ENCODE results near the gene SNTG2. TPM values are rescaled to one million over a fixed set of nuclear protein-coding genes. Genes with fewer than 3 reads are reported as not detected.
A peak's percentile ranks its signal among the peaks of the same experiment; 100 is the strongest.

Gene SNTG2
- total RNA-seq, 1 experiment from 2014 or later: not detected

DNA sequence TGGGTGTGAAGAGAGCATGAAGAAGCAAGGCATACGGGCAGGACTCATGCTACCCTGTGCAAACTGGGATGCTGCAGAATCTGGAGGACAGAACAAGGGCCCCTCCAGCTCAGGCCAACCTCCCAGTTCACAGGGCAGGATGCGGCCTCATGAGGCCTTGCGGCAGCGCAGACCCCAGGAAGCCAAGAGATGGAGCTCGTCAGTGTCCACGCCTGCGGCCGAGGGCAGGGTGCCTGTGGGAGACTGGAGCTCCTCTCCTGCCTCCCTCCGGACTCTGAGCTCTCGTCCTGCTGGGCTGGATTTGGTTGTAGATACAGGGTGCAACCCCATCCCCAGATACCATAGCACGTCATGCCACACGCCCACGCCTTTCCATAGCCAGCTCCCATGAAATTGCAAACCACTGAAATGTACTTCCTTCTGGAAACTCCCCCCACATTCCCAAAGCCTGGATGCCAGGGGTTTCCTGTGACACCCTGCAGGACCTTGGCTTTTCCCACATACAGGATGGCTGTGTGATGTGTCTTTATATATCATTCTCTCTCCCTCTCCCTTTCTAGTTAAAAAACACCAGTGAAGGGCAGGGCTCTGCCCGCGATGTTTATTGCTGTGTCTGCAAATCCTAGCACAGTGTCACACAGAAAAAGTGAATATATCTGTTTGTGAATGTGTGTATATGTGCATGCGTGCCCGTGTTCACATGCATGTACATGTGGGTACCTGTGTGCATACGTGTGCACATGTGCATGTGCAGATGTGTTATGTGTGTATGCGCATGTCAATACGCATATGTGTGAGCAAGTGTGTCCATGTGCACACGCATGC lies 12.3 kb upstream of the SNTG2 start:
- Histone ChIP-seq H3K27ac (no peak overlapping the region), H3K4me1 (no peaks in the 10 kb centered on the region), H3K27me3 (0 out of 2 replicates have a peak, but pooled peaks cover 6% of the 10 kb centered on the region), H3K4me3 (no peak overlapping the region), H3K36me3 (no peaks in the 10 kb centered on the region), H3K9me3 (replicated peaks) (no peaks in the 10 kb centered on the region)
- no peak for DNase-seq

DNA sequence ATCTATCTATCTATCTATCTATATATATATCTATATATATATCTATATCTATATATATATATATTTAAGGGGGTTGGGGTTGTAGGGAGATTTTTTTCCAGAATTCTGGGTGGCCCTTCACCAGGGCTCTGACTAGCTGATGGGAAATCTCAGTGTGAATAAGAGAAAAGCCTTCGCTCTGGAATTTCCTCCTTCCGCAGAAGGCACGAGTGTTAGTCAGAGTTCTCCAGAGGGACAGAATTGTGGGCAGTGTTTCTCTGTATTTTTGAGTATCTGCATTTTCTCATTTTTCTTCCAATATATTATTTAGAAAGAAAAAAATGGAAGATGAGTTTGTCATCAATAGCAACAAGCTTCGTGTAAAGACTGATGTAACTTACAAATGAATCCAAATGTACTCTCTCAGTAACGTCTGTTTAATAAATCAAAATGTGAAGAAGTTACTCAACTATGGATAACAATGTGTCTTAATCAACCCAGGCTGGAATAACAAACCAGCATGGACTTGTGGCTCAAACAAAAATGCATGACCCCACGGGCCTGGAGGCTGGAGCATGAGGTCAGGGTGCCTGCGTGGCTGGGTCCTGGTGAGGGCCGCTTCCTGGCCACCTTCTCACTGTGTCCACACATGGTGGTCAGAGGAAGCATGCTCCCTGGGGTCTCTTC lies 10.6 kb upstream of the SNTG2 start:
- H3K9me3 ChIP-seq (replicated peaks): 0 out of 2 replicates have a peak, but pooled peaks cover 5% of the 10 kb centered on the region
- 0 out of 2 replicates have a peak, but pooled peaks cover 6% of the 10 kb centered on the region for H3K27me3 ChIP-seq
- no peaks in the 10 kb centered on the region for H3K4me1 ChIP-seq
- H3K36me3 ChIP-seq: no peaks in the 10 kb centered on the region
- DNase-seq: no peak
- no peak overlapping the region for H3K4me3 ChIP-seq
- no peak overlapping the region for H3K27ac ChIP-seq

DNA sequence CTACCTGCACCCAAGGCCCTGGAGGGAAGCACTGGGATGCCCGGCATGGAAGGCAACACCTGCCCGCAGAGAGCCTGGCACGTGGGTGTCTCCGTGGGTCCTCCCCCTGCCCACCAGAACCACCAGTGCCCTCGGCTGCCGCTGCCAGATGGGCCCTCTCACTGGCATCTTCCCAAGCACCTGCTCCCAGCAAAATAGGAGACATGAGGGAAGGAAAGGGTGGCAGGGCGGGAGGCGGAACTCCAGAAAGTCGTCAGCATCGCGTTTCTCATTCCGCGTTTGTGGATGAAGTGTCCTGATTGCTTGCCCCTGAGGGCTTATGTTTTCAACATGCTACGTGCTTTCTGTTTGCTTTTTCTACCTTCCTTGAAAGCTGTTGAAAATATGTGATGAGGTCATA lies 8.8 kb upstream of the SNTG2 start:
- no peak for DNase-seq
- 0 out of 2 replicates have a peak, but pooled peaks cover 5% of the 10 kb centered on the region for H3K9me3 ChIP-seq (replicated peaks)
- no peaks in the 10 kb centered on the region for H3K36me3 ChIP-seq
- H3K4me1 ChIP-seq: no peaks in the 10 kb centered on the region
- 0 out of 2 replicates have a peak, but pooled peaks cover 6% of the 10 kb centered on the region for H3K27me3 ChIP-seq
- no peak overlapping the region for H3K4me3 ChIP-seq
- no peak overlapping the region for H3K27ac ChIP-seq

DNA sequence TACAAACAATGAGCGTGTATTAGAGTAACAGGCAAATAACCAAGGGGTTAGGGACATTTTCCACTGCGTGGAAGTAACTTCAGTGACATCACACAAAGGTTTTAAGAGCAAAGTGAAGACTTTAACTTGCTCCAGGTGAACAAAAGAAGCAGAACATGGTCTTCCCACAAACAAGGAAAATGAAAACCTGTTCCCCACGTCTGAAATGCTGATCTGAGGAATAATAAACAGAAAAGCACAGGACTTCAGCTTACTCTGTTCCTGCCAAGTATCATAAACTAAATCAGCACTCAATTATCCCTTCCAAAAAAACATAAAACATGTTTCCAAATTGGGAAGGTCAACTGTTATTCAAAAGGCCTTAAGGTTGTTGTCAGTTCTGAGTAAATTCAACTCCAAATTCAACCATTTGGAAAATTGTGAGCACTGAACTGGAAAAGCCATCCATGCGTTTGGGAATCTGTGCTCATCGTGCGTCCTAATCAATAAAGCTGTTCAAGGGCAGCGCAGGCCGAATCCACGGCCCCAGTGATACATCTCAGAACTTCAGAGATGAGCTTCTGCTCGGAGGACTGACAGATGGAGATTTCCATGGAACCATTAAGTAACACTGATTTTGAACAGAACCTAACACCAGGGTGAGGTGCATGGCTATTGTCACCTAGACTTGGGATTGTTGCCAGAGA lies 7.7 kb upstream of the SNTG2 start:
- Histone ChIP-seq H3K4me3 (no peak overlapping the region), H3K27me3 (0 out of 2 replicates have a peak, but pooled peaks cover 6% of the 10 kb centered on the region), H3K9me3 (replicated peaks) (0 out of 2 replicates have a peak, but pooled peaks cover 5% of the 10 kb centered on the region), H3K36me3 (no peaks in the 10 kb centered on the region), H3K4me1 (no peaks in the 10 kb centered on the region), H3K27ac (no peak overlapping the region)
- no peak for DNase-seq

- Histone ChIP-seq H3K27ac (no peak overlapping the region), H3K4me3 (no peak overlapping the region), H3K4me1 (no peaks in the 10 kb centered on the region), H3K9me3 (replicated peaks) (0 out of 2 replicates have a peak, but pooled peaks cover 5% of the 10 kb centered on the region), H3K36me3 (no peaks in the 10 kb centered on the region), H3K27me3 (0 out of 2 replicates have a peak, but pooled peaks cover 6% of the 10 kb centered on the region)
- no peak for DNase-seq
These were observed 7.2 kb upstream of the SNTG2 start for GRCh38 chr2:943461-943797.

GRCh38 chr2:943821-944220 lies 6.8 kb upstream of the SNTG2 start:
- Histone ChIP-seq H3K27ac (no peak overlapping the region), H3K9me3 (replicated peaks) (0 out of 2 replicates have a peak, but pooled peaks cover 5% of the 10 kb centered on the region), H3K36me3 (no peaks in the 10 kb centered on the region), H3K4me3 (no peak overlapping the region), H3K4me1 (no peaks in the 10 kb centered on the region), H3K27me3 (0 out of 2 replicates have a peak, but pooled peaks cover 6% of the 10 kb centered on the region)
- peak; percentile 54 to 66 for DNase-seq

GRCh38 chr2:944693-945092 lies 6.0 kb upstream of the SNTG2 start:
- H3K4me3 ChIP-seq: no peak overlapping the region

DNA sequence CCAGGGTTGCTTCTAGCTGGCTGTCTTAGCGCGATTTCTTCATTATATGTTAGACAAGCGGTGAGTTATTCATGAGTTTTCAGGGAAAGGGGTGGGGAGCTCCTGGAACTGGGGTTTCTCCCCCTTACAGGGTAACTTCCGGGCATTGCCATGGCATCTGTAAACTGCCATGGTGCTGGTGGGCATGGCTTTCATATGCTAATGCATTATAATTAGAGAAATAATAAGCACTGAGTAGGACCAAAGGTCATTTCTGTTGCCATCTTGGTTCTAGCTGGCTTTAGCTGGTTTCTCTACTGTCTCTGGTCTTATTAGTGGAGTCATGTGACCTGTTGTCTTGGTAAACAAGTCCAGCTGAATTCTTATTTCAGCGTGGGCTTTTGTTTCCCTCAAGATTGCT lies 5.5 kb upstream of the SNTG2 start:
- no peak overlapping the region for H3K27ac ChIP-seq
- H3K36me3 ChIP-seq: no peaks in the 10 kb centered on the region
- no peak for DNase-seq
- H3K9me3 ChIP-seq (replicated peaks): 0 out of 2 replicates have a peak, but pooled peaks cover 8% of the 10 kb centered on the region
- H3K4me1 ChIP-seq: no peaks in the 10 kb centered on the region
- 0 out of 2 replicates have a peak, but pooled peaks cover 6% of the 10 kb centered on the region for H3K27me3 ChIP-seq
- H3K4me3 ChIP-seq: no peak overlapping the region

More at GRCh38 chr2:944693-945092, 6.0 kb upstream of the SNTG2 start:
- Histone ChIP-seq H3K9me3 (replicated peaks) (0 out of 2 replicates have a peak, but pooled peaks cover 8% of the 10 kb centered on the region), H3K36me3 (no peaks in the 10 kb centered on the region), H3K27ac (no peak overlapping the region), H3K27me3 (0 out of 2 replicates have a peak, but pooled peaks cover 6% of the 10 kb centered on the region), H3K4me1 (no peaks in the 10 kb centered on the region)
- no peak for DNase-seq

DNA sequence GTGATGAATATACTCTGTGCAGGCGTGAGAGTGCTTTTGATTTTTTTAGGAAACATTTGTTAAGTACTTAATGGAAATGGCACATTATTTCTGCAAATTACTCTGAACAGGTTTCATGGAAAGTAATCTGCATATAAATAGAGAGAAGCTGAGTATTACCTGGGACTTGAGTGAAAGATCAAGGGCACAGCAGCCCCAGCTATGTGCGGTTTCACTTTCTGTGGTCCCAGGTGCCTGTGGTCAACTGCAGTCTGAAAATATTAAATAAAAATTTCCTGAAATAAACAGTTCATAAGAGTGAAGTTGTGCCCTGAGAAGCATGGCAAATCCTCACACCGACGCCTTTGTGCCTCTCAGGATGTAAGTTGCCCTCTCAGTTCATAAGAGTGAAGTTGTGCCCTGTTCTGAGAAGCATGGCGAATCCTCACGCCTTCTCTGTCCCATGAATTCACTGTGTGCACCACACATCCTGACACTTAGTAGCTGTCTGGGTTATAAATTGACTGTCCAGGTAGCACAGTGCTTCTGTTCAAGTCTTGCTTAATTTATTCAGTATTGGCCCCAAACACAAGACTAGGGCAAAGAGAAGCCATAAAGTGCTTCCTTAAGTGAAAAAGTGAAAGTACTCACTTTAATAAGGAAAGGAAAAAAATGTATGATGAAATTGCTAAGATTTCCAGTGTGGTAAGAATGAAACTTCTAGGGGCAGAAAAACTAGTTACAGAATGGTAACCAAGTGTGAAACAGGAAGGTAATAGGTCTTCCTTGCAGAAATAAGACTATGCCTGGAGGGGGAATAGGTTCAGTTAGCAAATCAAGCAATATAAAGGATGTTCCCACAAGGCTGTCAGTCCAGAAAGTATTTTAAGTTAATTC lies 4.3 kb upstream of the SNTG2 start:
- Histone ChIP-seq H3K4me3 (no peak overlapping the region), H3K27ac (no peak overlapping the region), H3K36me3 (no peaks in the 10 kb centered on the region), H3K27me3 (0 out of 2 replicates have a peak, but pooled peaks cover 6% of the 10 kb centered on the region), H3K9me3 (replicated peaks) (0 out of 2 replicates have a peak, but pooled peaks cover 8% of the 10 kb centered on the region), H3K4me1 (no peaks in the 10 kb centered on the region)
- no peak for DNase-seq

DNA sequence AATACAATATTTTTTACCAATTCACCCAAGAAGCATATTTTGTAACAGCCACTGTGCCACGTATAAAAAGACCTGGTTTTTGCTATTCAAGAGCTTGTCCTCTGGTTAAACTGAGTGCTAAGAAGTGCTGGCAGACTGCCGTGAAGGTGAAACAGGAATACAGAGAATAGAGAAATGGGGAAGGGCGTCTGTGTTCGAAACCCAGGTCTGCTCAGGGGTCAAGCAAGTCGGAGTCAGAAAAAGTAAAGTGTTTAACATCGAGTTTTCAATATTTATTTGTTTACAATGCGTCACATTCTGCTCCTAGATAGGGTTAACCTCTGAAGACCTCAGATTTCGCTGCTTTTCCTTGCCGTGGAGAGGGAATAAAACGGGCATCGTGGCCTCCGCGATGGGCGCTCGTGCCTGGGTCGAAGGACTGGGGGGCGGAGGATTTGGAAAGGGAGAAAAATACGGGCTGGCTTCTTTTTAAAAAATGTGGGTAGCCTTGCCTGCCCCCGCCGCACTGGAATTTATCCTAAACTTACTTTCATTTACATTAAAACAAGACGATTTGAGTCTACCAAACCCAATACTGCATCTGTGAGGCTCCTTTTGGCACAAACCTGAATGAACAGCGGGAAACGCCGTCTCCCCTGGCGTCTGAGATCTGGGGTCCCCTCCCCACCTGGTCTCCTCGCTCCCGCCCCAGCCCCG lies 1.1 kb upstream of the SNTG2 start:
- Histone ChIP-seq H3K27me3 (no peaks in the 10 kb centered on the region), H3K9me3 (replicated peaks) (0 out of 2 replicates have a peak, but pooled peaks cover 6% of the 10 kb centered on the region), H3K4me1 (no peaks in the 10 kb centered on the region), H3K4me3 (no peak overlapping the region), H3K36me3 (no peaks in the 10 kb centered on the region), H3K27ac (no peak overlapping the region)
- DNase-seq: no peak

DNA sequence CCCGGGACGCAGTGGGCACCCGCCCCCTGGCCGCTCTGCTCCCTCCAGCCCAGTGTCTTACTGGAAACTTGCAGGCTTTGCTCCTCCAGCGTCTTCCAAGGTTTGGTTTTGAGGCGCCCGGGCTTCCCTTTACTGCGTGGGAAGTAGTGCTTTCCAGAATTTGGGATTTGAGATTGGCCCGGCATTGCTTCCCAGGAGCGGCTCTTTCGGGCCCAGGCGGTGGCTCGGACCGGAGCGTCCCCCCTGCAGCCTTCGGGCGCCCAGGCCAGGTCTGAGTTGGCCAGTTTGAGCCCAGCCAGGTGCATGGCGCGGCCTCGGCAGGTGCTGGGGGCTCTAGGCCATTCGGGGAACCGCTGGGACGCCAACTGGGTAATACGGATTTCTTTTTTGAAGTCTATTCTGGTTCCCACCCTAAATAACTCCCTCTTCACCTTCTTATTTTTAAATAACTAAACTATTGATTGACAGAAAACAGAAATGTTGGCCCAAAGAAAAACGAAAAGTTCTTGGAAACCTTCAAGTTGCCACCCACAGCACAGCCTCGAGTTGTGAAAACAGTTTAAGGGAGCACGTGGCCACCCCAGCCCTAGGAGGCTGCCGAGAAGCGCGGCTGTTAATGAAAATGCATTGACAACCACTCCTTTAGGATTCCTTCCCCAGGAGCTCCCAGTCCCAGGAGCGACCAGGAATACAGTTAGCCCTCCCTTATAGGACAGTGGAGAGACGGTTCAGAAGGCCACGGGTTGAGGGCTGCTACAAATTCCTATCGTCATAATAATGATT lies 766 bp downstream of the SNTG2 start:
- no peak overlapping the region for H3K4me3 ChIP-seq
- 0 out of 2 replicates have a peak, but pooled peaks cover 4% of the 10 kb centered on the region for H3K9me3 ChIP-seq (replicated peaks)
- H3K4me1 ChIP-seq: no peaks in the 10 kb centered on the region
- DNase-seq: no peak
- no peaks in the 10 kb centered on the region for H3K27me3 ChIP-seq
- no peaks in the 10 kb centered on the region for H3K36me3 ChIP-seq
- no peak overlapping the region for H3K27ac ChIP-seq

GRCh38 chr2:953408-953807 lies 2.8 kb downstream of the SNTG2 start:
- no peak for DNase-seq
- no peaks in the 10 kb centered on the region for H3K27me3 ChIP-seq
- 0 out of 2 replicates have a peak, but pooled peaks cover 4% of the 10 kb centered on the region for H3K9me3 ChIP-seq (replicated peaks)
- H3K4me1 ChIP-seq: no peaks in the 10 kb centered on the region
- H3K36me3 ChIP-seq: no peaks in the 10 kb centered on the region
- no peak overlapping the region for H3K4me3 ChIP-seq
- no peak overlapping the region for H3K27ac ChIP-seq
